BLaER1 treated with 17β-estradiol and CSF1 and Interleukin-3, amounts not matched to agents 10 nM and 100 nM (cell line): ENCODE measurements around the gene ZNF2.
A peak's percentile ranks its signal among the peaks of the same experiment; 100 is the strongest.

ENCODE experiments used
- H3K27ac ChIP-seq, 11 experiments: shearing (Covaris generic); formaldehyde crosslinking; 2 replicates each; pipeline ENCODE4 v1.8.1; 2022
- H3K27me3 ChIP-seq, 11 experiments: shearing (Covaris generic); formaldehyde crosslinking; 2 replicates each; pipeline ENCODE4 v1.8.1; 2022
- H3K36me3 ChIP-seq, 11 experiments: shearing (Covaris generic); formaldehyde crosslinking; 2 replicates each; pipeline ENCODE4 v1.8.1; 2022
- H3K4me1 ChIP-seq, 10 experiments: shearing (Covaris generic); formaldehyde crosslinking; 2 replicates each; pipeline ENCODE4 v1.8.1; 2022
- H3K4me2 ChIP-seq, 11 experiments: shearing (Covaris generic); formaldehyde crosslinking; 2 replicates each; pipeline ENCODE4 v1.8.1; 2022
- H3K4me3 ChIP-seq, 10 experiments: shearing (Covaris generic); formaldehyde crosslinking; 2 replicates each; pipeline ENCODE4 v1.8.1; 2022
- H3K9ac ChIP-seq, 11 experiments: shearing (Covaris generic); formaldehyde crosslinking; 2 replicates each; pipeline ENCODE4 v1.8.1; 2022
- H3K9me3 ChIP-seq, 11 experiments: shearing (Covaris generic); formaldehyde crosslinking; replicated peaks in 1 of 11; 2 replicates each; pipeline ENCODE4 v1.8.1; 2022
- H4K20me1 ChIP-seq, 11 experiments: shearing (Covaris generic); formaldehyde crosslinking; 2 replicates each; pipeline ENCODE4 v1.8.1; 2022
- Cebpa-rat ChIP-seq, 11 experiments: shearing (Covaris generic); IDR thresholded peaks; 2 replicates each; pipeline ENCODE4 v1.8.1; 2022

ZNF2 gene

DNA sequence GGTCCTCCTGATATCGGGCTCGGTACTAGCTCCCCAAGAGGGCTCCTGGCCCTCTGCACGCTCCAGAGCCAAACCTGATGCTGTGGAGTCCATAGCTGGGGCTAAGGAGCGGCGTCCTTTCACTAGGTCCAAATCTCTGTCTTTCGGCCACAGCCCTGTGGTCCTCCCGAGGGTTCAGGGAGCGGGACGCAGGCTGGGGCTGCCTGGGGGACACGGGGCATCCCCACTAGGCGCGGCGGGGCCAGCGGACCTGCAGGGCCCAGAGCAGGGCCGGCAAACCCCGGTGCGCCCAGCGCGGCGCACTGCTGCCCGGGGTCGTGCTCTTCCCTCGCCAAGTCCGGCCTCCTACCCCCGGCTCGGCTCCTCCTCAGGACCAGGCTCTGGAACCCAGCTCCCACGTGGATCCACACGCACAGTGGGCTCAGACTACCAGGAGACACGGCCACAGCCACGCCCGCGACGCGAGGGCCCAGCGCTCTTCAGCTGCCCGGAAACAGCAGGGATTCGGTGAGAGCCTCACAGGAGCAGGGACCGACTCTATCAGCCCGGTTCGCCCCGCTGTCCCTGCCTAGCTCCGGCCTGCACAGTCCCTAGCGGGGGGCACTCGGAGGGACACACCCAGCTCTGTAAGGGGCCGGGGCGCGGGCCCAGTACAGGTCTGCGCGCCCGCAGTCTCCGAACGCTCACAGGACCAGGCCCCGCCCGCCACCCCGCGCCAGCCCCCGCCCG, 6.6 kb upstream of the ZNF2 start:
- Histone ChIP-seq H3K9me3 (peaks cover 29 to 48% (median 43%) of the 10 kb centered on the region in 11 experiments), H3K9ac (peak overlapping the region; percentile 76 to 90 (median 84)), H3K27ac (peak overlapping the region; percentile 70 to 84 (median 79))

DNA sequence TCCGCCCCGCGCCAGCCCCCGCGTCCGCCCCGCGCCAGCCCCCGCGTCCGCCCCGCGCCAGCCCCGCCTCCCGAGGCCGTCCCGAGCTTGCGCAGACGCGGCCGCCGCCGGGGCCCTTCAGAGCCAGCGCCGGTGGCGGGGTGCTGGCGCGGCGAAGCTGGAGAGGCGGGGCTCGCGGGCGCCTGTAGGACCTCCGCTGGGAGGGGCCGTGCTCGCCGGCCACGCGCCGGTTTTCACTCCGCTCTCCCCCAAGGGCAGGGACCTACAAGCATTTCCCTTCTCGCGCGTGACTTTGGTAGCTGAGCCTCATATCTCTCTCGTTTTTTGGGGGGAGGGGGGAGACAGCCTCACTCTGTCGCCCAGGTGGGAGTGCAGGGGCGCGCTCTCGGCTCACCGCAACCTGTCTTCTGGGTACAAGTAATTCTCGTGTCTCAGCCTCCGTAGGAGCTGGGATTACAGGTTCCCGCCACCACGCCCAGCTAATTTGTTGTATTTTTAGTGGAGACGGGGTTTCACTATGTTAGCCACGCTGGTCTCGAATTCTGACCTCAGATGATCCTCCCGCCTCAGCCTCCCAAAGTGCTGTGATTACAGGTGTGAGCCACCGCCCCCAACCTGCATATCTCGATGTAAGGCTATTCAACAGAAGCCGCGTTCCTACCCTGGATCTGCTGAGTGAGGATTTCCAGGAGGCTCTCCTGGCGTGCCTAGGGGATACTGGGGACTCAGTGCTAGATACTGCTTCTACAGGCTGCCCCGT, 5.7 kb upstream of the ZNF2 start, which contains the start of gene ZNF514:
TSS of gene ZNF514 (minus strand) at position 159 of the 760 bp plus-strand sequence. CDS start 6,595 bp downstream, outside the sequence.
- peaks cover 21 to 40% (median 35%) of the 10 kb centered on the region in 11 experiments for H3K9me3 ChIP-seq
- no peaks in the 10 kb centered on the region for H4K20me1 ChIP-seq
- H3K9ac ChIP-seq: peak within 1 kb of the TSS; percentile 76 to 90 (median 84)
- no peaks in the 10 kb centered on the region for H3K27me3 ChIP-seq
- peaks cover 22 to 34% (median 25%) of the 10 kb centered on the region in 11 experiments for H3K36me3 ChIP-seq
- H3K4me2 ChIP-seq: peak within 1 kb of the TSS; percentile 93 to 100 (median 98)
- peak within 1 kb of the TSS; percentile 70 to 84 (median 79) for H3K27ac ChIP-seq
- H3K4me3 ChIP-seq: peak within 1 kb of the TSS; percentile 61 to 83 (median 76)
- peaks cover 25 to 35% (median 29%) of the 10 kb centered on the region in 10 experiments for H3K4me1 ChIP-seq
- TF ChIP-seq Cebpa-rat (IDR thresholded peaks at IDR 0.05): no peak

More for the DNA sequence above, 6.6 kb upstream of the ZNF2 start:
- no peak for TF ChIP-seq Cebpa-rat (IDR thresholded peaks at IDR 0.05)
- Histone ChIP-seq H3K27me3 (no peaks in the 10 kb centered on the region), H3K4me1 (peaks cover 17 to 28% (median 21%) of the 10 kb centered on the region in 10 experiments), H3K36me3 (peaks cover 30 to 42% (median 33%) of the 10 kb centered on the region in 11 experiments), H3K4me3 (peak overlapping the region; percentile 61 to 83 (median 76)), H4K20me1 (no peaks in the 10 kb centered on the region), H3K4me2 (peak overlapping the region; percentile 93 to 100 (median 98))

DNA sequence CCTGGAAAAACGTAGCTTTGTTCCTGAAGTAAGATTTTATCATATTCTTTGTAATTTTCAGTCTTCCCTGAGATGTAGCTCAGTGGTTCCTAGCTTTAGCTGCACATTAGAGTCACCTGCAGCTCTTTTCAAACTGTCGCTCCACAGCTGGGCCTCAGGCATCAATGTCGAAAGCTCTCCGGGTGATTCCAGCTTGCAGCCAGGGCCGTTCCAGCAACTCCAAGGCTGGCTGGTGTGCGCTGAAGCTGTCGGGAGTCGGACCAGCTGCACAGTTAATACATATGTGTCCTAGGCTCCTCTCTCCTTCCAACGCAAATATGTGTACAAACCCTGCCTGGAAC, 609 bp upstream of the ZNF2 start:
- TF ChIP-seq Cebpa-rat (IDR thresholded peaks at IDR 0.05): no peak
- H3K36me3 ChIP-seq: 0 out of 22 replicates have a peak, but pooled peaks cover 0 to 3% (median 0%) of the 10 kb centered on the region in 11 experiments
- H3K27me3 ChIP-seq: no peaks in the 10 kb centered on the region
- peak overlapping the region; percentile 71 to 92 (median 83) for H3K4me3 ChIP-seq
- H3K9ac ChIP-seq: peak overlapping the region; percentile 84 to 97 (median 91)
- peak overlapping the region; percentile 87 to 99 (median 93) for H3K27ac ChIP-seq
- H4K20me1 ChIP-seq: no peaks in the 10 kb centered on the region
- H3K4me1 ChIP-seq: peaks cover 19 to 28% (median 26%) of the 10 kb centered on the region in 10 experiments
- no peaks in the 10 kb centered on the region for H3K9me3 ChIP-seq
- peak overlapping the region; percentile 86 to 96 (median 91) for H3K4me2 ChIP-seq

DNA sequence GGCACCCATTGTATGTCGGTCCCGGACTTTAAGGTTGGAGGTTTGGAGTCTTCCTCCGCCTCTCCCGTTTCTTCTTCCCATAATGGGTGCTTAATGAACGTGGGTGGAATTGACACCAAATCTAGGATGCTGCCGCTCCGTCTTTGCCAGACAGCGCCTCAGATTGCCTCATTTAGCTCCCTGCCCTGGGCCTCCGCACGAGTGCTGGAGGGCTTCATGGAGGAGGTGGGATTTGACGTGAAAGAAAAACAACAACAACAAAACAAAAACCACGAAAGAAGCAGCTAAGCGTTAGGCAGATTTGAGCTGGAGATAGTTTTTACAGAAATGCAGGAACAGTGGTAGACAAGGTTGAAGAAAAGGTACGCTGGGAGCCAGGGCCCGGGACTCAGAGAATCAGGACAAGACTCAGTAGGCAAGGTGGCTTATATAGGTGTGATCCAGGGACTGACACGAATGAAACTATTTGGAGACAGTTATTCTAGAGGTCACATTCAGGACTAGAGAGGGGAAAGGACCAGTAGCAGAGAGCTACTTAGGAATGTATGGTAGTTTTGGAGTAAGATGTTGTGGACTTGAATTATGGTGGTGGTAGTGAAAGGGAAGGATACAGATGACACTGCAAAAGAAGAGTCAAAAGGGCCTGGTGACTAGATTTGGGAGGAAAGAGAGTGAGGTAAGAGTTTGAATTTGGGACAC, 605 bp downstream of the ZNF2 start:
- Histone ChIP-seq H3K27me3 (no peaks in the 10 kb centered on the region), H3K4me3 (peak overlapping the region; percentile 71 to 92 (median 83)), H3K9me3 (no peaks in the 10 kb centered on the region), H4K20me1 (no peaks in the 10 kb centered on the region), H3K36me3 (0 out of 22 replicates have a peak, but pooled peaks cover 0 to 3% (median 0%) of the 10 kb centered on the region in 11 experiments), H3K27ac (peak overlapping the region; percentile 1 to 99 (median 93); a peak in 20 of 22 replicates), H3K9ac (peak overlapping the region; percentile 84 to 97 (median 91)), H3K4me2 (peak overlapping the region; percentile 83 to 91 (median 88)), H3K4me1 (peaks cover 19 to 27% (median 24%) of the 10 kb centered on the region in 10 experiments)
- no peak for TF ChIP-seq Cebpa-rat (IDR thresholded peaks at IDR 0.05)

DNA sequence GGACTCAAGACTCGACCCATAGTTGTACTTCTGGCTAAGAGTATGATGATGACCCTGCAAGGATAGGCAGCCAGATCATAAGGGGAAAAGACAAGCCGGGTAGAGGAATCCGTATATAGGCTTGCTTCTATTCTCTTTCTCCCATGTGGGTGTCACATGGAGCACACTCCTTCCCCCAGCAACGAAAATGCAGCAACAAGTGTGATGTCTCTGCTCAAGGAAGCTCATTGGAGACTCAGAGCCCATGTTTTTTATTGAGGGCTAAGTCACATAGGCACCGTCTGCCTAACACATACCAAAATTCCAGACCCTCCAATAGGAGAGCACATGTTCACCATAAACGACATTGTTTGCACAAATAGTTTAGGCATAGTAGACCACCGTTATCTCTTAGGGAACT, 6.3 kb downstream of the ZNF2 start:
- Histone ChIP-seq H3K4me2 (peak overlapping the region in 1 of 11 experiments; percentile 0; a peak in 1 of 22 replicates), H3K9ac (no peak overlapping the region), H3K4me1 (peaks cover 0 to 7% (median under 1%) of the 10 kb centered on the region in 10 experiments; a peak in 12 of 20 replicates), H3K9me3 (no peaks in the 10 kb centered on the region), H3K36me3 (peaks cover 0 to 18% (median 0%) of the 10 kb centered on the region in 11 experiments; a peak in 6 of 22 replicates), H4K20me1 (peaks cover 0 to 6% (median 0%) of the 10 kb centered on the region in 11 experiments; a peak in 2 of 22 replicates), H3K27me3 (no peaks in the 10 kb centered on the region), H3K27ac (no peak overlapping the region), H3K4me3 (no peak overlapping the region)
- no peak for TF ChIP-seq Cebpa-rat (IDR thresholded peaks at IDR 0.05)

DNA sequence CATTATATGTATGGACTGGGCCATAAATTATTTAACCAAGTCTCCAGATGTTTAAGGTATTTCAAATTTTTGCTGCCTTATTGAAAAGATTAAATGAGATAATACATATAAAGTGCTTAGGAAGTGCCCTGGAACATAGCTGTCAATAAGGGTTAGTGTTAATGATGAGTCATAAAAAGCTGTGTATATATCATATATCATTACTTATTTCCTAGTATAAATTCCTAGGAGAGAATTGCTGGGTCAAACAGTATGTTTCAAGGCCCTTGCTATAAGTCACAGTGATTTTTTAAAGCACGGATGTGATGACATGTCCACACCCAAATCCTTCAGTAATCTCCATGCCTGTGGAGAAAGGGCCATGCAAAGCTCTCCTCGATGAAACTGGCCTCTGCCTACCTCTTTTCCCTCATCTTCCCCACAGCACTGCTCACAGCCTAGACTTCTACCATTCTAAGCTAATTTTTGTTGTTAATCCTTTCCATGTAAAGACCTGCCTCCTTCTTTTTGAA, 8.5 kb downstream of the ZNF2 start:
- no peaks in the 10 kb centered on the region for H3K27me3 ChIP-seq
- H3K9ac ChIP-seq: no peak overlapping the region
- no peak overlapping the region for H3K4me3 ChIP-seq
- H3K4me2 ChIP-seq: no peak overlapping the region
- H4K20me1 ChIP-seq: peaks cover 0 to 6% (median 0%) of the 10 kb centered on the region in 11 experiments; a peak in 2 of 22 replicates
- peaks cover 4 to 40% (median 16%) of the 10 kb centered on the region in 11 experiments; a peak in 20 of 22 replicates for H3K36me3 ChIP-seq
- H3K9me3 ChIP-seq: no peaks in the 10 kb centered on the region
- no peak for TF ChIP-seq Cebpa-rat (IDR thresholded peaks at IDR 0.05)
- H3K27ac ChIP-seq: no peak overlapping the region
- H3K4me1 ChIP-seq: peaks cover 0 to 6% (median 0%) of the 10 kb centered on the region in 10 experiments; a peak in 4 of 20 replicates

DNA sequence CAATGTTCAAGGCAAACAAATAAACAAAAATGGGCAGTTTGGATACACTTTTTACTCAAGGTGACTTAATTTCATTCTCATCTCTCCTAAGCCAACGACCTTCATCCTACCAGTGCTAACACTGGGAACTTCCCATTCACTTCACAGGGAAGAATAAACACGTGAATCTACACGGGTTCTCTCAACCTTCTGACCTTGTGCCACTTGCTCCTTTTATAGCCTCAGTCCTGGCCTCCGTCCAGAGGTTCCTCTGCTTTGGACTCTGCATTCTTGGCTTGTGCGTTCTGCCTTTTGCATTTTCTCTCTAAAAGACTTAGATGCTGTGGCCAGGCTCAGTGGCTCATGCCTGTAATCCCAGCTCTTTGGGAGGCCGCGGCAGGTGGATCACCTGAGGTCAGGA, 13.8 kb downstream of the ZNF2 start:
- H3K4me2 ChIP-seq: no peak overlapping the region
- H3K4me3 ChIP-seq: no peak overlapping the region
- H3K9ac ChIP-seq: no peak overlapping the region
- H3K27me3 ChIP-seq: no peaks in the 10 kb centered on the region
- peaks cover 8 to 31% (median 14%) of the 10 kb centered on the region in 11 experiments; a peak in 18 of 22 replicates for H3K9me3 ChIP-seq
- H3K36me3 ChIP-seq: peaks cover 46 to 92% (median 63%) of the 10 kb centered on the region in 11 experiments
- no peak overlapping the region for H3K27ac ChIP-seq
- H3K4me1 ChIP-seq: no peaks in the 10 kb centered on the region
- TF ChIP-seq Cebpa-rat (IDR thresholded peaks at IDR 0.05): no peak
- peaks cover 0 to 6% (median 0%) of the 10 kb centered on the region in 11 experiments; a peak in 1 of 22 replicates for H4K20me1 ChIP-seq

DNA sequence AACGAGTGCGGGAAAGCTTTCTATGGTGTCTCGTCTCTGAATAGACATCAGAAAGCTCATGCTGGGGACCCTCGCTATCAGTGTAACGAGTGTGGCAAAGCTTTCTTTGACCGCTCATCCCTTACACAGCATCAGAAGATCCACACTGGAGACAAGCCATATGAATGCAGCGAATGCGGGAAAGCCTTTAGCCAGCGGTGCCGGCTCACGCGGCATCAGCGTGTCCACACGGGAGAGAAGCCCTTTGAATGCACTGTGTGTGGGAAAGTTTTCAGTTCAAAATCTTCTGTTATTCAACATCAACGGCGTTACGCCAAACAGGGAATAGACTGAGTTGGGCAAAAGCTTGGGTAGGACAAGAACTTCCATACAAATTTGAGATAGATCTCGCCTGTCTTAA, 16.2 kb downstream of the ZNF2 start:
- H3K36me3 ChIP-seq: peaks cover 46 to 74% (median 63%) of the 10 kb centered on the region in 11 experiments
- TF ChIP-seq Cebpa-rat (IDR thresholded peaks at IDR 0.05): no peak
- H3K27ac ChIP-seq: no peak overlapping the region
- H4K20me1 ChIP-seq: 0 out of 22 replicates have a peak, but pooled peaks cover 0 to 4% (median 0%) of the 10 kb centered on the region in 11 experiments
- peaks cover 8 to 31% (median 14%) of the 10 kb centered on the region in 11 experiments; a peak in 18 of 22 replicates for H3K9me3 ChIP-seq
- H3K4me3 ChIP-seq: no peak overlapping the region
- H3K4me2 ChIP-seq: no peak overlapping the region
- H3K9ac ChIP-seq: no peak overlapping the region
- H3K4me1 ChIP-seq: no peaks in the 10 kb centered on the region
- no peaks in the 10 kb centered on the region for H3K27me3 ChIP-seq
